C4-2B (cell line): Measurements from ENCODE around the gene S100A5.

Experiments used
- H3K27ac ChIP-seq: fragments of 450-650 bp; 2 replicates; pipeline ENCODE4 v1.5.1; 2017
- ZFX ChIP-seq: fragments of 450-650 bp; IDR thresholded peaks from 2 replicates; pipeline ENCODE4 v1.6.1; 2017
- TF ChIP-seq, protein P1 (sequence below): fragments of 450-650 bp; conservative IDR thresholded peaks from 2 replicates; pipeline ENCODE4 v1.5.1; 2017; ENCODE audit warnings: mild to moderate bottlenecking

The S100A5 gene

DNA sequence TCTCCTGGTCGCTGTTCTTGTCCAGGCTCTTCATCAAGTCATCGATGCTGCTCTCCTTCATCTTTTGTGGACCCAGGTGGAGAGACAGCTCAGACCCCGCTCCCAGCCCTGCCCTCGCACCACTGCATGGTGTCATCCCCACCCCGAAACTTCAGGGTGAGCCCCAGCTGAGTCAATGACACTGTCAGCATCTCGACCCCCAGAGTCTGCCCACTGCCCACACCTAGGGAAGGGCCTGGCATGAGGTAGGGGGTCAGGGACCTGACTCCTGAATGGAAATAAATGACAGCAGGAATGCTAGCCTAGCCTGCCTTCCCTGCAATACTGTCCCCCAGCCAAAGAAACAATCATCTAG, 3.4 kb downstream of the S100A5 start:
- TF ChIP-seq, protein P1, sequence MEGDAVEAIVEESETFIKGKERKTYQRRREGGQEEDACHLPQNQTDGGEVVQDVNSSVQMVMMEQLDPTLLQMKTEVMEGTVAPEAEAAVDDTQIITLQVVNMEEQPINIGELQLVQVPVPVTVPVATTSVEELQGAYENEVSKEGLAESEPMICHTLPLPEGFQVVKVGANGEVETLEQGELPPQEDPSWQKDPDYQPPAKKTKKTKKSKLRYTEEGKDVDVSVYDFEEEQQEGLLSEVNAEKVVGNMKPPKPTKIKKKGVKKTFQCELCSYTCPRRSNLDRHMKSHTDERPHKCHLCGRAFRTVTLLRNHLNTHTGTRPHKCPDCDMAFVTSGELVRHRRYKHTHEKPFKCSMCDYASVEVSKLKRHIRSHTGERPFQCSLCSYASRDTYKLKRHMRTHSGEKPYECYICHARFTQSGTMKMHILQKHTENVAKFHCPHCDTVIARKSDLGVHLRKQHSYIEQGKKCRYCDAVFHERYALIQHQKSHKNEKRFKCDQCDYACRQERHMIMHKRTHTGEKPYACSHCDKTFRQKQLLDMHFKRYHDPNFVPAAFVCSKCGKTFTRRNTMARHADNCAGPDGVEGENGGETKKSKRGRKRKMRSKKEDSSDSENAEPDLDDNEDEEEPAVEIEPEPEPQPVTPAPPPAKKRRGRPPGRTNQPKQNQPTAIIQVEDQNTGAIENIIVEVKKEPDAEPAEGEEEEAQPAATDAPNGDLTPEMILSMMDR = no peak
- TF ChIP-seq ZFX = no peak
- H3K27ac ChIP-seq = no peak overlapping the region

DNA sequence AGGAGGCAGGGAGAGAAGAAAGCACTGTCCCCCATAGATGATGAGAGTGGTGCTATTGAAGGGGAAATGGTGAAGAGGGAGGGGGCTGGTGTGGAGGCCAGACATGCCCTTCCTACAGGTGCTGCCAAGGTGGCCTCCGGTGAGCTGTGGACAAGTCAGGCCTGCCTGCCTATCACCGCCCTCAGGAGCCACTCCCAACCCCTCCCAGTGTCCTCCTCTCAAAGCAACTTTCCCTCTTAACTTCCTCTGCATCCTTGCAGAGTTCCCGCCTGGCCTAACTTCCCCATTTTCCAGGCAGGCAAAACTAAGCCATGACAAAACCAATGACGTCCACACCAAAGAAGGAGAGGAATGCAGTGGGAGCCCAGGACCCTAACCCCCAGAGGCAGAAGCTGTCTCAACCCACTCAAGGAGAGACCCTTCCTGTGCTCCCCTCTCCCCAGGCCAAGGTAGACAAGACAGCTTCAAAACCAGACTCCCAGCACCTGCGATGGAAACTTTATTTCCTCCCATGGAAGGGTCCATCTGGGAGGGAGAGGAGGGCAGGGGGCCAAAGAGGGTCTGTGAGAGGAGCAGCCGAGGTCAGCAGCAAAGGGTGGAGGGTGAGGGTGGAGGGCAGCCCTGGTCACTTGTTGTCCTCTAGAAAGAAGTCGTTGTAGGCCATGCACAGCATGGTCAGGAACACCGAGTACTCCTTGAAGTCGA, 3.9 kb downstream of the S100A5 start:
- no peak overlapping the region for H3K27ac ChIP-seq
- TF ChIP-seq ZFX = no peak
- TF ChIP-seq, protein P1 = no peak

DNA sequence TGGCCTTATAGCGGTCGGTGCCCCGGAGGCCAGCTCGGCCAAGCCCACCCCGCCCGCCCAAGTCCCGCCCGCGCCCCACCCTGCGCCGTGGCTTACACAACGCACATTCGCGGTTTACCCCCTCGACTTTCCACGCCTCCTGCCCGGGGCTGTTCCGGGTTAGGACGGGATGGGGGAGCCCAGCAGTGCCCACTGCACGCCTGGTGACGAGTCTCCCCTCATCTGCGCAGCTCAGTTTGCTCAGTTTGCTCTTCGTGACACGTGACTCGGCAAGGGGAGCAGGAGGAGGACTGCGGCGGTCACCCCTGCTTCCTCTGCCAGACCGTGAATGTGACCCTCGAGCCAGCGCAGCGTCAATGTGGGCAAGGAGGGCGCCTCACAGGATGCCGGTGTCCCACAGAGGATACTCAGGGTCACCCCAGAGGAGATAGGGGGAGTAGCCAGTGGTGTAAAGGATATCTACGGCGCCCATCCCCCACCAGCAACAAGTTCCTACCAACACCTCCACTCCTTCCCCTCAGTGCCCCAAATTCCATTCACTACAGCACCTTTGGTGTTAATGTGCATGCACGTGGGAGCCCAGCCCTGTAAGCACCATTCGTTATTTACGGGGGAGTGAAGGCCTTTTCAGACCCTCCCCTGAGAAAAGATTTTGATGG, 4.6 kb downstream of the S100A5 start:
- no peak overlapping the region for H3K27ac ChIP-seq
- TF ChIP-seq, protein P1 = no peak

DNA sequence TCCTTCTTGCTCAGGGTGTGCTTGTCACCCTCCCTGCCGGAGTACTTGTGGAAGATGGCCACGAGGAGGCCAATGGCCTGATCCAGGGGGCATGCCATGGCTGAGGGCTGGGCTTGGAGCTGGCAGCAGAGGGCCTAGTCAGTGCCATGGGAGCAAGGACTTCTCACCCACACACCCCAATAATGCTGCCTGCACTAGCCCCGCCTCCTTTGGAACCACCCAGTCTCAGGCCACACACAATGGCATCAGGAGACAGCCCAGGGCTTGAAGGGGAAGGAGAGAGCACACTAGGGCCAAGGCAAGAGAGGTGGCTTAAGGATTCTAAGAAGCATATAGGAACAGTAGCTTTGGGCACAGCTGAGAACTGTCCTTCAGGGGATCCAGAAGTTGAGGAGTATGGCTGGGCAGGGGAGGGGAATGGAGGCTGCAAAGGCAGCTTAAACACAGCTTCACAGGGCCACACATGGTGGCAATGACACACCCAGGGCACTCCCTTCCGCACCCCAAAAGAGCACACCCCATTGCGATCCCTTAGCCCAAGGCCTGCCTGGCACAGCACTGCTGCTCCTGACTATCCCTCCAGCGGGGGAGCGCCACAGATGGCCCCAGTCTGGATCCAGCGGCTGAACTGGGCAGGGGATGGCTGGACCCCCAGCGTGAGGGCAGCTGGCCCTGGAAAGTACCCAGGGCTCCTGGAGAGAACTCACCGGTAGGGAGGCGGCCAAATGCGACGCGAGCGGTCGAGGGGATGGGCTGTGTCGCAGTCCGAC, 5.3 kb downstream of the S100A5 start, which contains the start of gene S100A6:
S100A6 (minus strand) TSS at position 750 of the 770 bp plus-strand sequence; CDS start at position 98, 652 bp downstream.
- H3K27ac ChIP-seq = no peak within 1 kb of the TSS
- no peak for TF ChIP-seq ZFX
- TF ChIP-seq, protein P1 = no peak

DNA sequence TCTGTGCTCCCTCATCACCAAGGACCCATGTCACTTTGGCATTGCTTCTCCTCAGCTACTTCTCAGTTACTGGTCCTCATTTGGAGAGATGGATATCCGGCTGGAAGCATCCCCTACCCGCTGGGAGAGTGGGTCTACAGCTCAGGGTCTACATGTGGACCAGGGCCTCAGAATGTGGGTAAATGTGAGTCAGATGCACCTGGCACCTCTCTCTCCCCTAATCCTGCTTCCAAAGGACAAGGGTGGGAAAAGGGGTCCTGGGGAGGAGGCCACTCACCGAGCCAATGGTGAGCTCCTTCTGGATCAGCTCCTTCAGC, 5.9 kb downstream of the S100A5 start:
- TF ChIP-seq ZFX = no peak
- TF ChIP-seq, protein P1 = no peak
- no peak overlapping the region for H3K27ac ChIP-seq

DNA sequence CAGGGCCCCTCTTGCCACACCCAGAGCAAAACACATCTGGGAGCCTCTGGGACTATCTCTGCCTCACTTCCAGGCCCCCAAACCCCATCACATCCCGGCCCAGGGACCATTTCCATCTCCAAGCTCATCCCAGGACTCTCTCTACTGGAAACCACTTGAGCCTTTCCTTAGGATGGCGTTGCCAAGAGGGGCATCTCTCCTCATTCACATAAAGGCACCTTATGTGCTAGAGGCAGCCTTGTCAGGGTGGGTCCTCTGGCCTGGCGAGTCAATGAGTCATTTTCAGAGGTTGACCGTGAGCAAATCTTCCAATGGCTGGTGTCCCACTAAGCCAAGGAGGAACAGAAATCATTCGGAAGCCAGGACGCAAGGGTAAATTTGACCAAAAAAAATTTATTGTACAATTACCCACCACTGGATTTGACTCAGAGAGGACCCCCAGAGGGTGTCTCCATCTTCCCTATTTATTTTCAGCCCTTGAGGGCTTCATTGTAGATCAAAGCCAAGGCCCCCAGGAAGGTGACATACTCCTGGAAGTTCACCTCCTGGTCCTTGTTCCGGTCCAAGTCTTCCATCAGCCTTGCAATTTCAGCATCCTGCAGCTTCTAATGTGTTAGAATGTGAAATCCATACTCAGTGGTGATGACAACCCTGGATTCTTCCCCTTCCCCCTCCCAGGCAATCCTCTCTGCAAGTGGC, 6.4 kb downstream of the S100A5 start:
- H3K27ac ChIP-seq = no peak overlapping the region
- TF ChIP-seq, protein P1 = no peak
- TF ChIP-seq ZFX = no peak
